NCI-H2171 (cell line): ENCODE results near the gene KLHL20.
"Not testable (repeated sequence)": the region's sequence is repeated elsewhere in the genome, so short reads cannot be mapped to it uniquely, and the experiment has no call there.

Experiments
- DNase-seq: peaks from one replicate; lab custom pipeline; 2025; lab: John Stamatoyannopoulos, UW

Gene KLHL20

GRCh38 chr1:173714759-173715537 lies at the start of gene KLHL20:
TSS of gene KLHL20 (plus strand) at chr1:173714981. CDS start at chr1:173716044, 1,063 bp downstream.
- peak; percentile 87 for DNase-seq

GRCh38 chr1:173666646-173667045 lies 48.1 kb upstream of the KLHL20 start:
- no peak for DNase-seq

GRCh38 chr1:173669491-173669941 lies 45.3 kb upstream of the KLHL20 start, which contains the start of gene ANKRD45:
TSS of gene ANKRD45 (minus strand) at chr1:173669851. CDS start at chr1:173659418, 10,433 bp downstream.
- peak; percentile 2 for DNase-seq

- not testable (repeated sequence) for DNase-seq
Observed at GRCh38 chr1:173674496-173674895, 40.3 kb upstream of the KLHL20 start.

GRCh38 chr1:173680152-173680551 lies 34.6 kb upstream of the KLHL20 start:
- not testable (repeated sequence) for DNase-seq

GRCh38 chr1:173682184-173682583 lies 32.6 kb upstream of the KLHL20 start:
- DNase-seq: no peak

GRCh38 chr1:173683838-173684237 lies 30.9 kb upstream of the KLHL20 start:
- not testable (repeated sequence) for DNase-seq

GRCh38 chr1:173685121-173685520 lies 29.7 kb upstream of the KLHL20 start:
- not testable (repeated sequence) for DNase-seq

- DNase-seq: no peak
Observed at GRCh38 chr1:173688300-173688699, 26.5 kb upstream of the KLHL20 start.

GRCh38 chr1:173693238-173693637 lies 21.5 kb upstream of the KLHL20 start:
- no peak for DNase-seq

GRCh38 chr1:173701299-173701698 lies 13.5 kb upstream of the KLHL20 start:
- DNase-seq: not testable (repeated sequence)

- DNase-seq: no peak
Observed at GRCh38 chr1:173702736-173703135, 12.0 kb upstream of the KLHL20 start.

GRCh38 chr1:173705117-173705516 lies 9.7 kb upstream of the KLHL20 start:
- DNase-seq: no peak

GRCh38 chr1:173708787-173709186 lies 6.0 kb upstream of the KLHL20 start:
- no peak for DNase-seq

- DNase-seq: no peak
Observed at GRCh38 chr1:173714441-173714758, 381 bp upstream of the KLHL20 start.

GRCh38 chr1:173715538-173715844 lies 710 bp downstream of the KLHL20 start:
- no peak for DNase-seq

- no peak for DNase-seq
Observed at GRCh38 chr1:173717238-173717637, 2.5 kb downstream of the KLHL20 start.

- DNase-seq: not testable (repeated sequence)
Observed at GRCh38 chr1:173731331-173731730, 16.6 kb downstream of the KLHL20 start.

- DNase-seq: no peak
Observed at GRCh38 chr1:173733912-173734311, 19.1 kb downstream of the KLHL20 start.

GRCh38 chr1:173736104-173736503 lies 21.3 kb downstream of the KLHL20 start:
- not testable (repeated sequence) for DNase-seq

GRCh38 chr1:173742203-173742886 lies 27.6 kb downstream of the KLHL20 start:
- no peak for DNase-seq

- DNase-seq: no peak
Observed at GRCh38 chr1:173744651-173745050, 29.9 kb downstream of the KLHL20 start.

GRCh38 chr1:173749137-173749536 lies 34.4 kb downstream of the KLHL20 start:
- DNase-seq: no peak
